ENCODE measurements around the gene CNTN4.

CNTN4 gene

GRCh38 chr3:3087716-3088465 is 989.2 kb downstream of the CNTN4 start:
- DNase-seq (ENCODE audit: low read depth, low spot score) = no peak

- no peak for DNase-seq (ENCODE audit: low read depth, low spot score)
These were observed 990.4 kb downstream of the CNTN4 start for GRCh38 chr3:3089017-3089416.

- DNase-seq (ENCODE audit: low read depth, low spot score) = no peak
These were observed 999.3 kb downstream of the CNTN4 start for GRCh38 chr3:3097958-3098357.

- DNase-seq (ENCODE audit: low read depth, low spot score) = no peak
These were observed 1003.2 kb downstream of the CNTN4 start for GRCh38 chr3:3101660-3102458.

- DNase-seq (ENCODE audit: low read depth, low spot score) = no peak
These were observed 1004.1 kb downstream of the CNTN4 start for GRCh38 chr3:3102751-3103150.

- DNase-seq (ENCODE audit: low read depth, low spot score) = no peak
These were observed 1006.6 kb downstream of the CNTN4 start for GRCh38 chr3:3105246-3105645.

GRCh38 chr3:3105815-3106214 is 1007.1 kb downstream of the CNTN4 start:
- DNase-seq (ENCODE audit: low read depth, low spot score) = no peak

GRCh38 chr3:3107181-3107580 is 1008.5 kb downstream of the CNTN4 start:
- DNase-seq (ENCODE audit: low read depth, low spot score) = no peak
